Immature natural killer cell (primary cell): ENCODE measurements around the gene ZNF771. TPM values are rescaled to one million over a fixed set of nuclear protein-coding genes. Genes with fewer than 3 reads are reported as not detected.
A peak's percentile ranks its signal among the peaks of the same experiment; 100 is the strongest.

Source experiments
- DNase-seq, 3 donors: peaks; one replicate each; pipeline ENCODE4 v3.0.0; 2022; ENCODE audit warnings: mixed read lengths in 1 of 3
- H3K27ac Mint-ChIP-seq, 6 donors: one replicate each; pipeline ENCODE4 v1.8.0; 2020; ENCODE audit warnings: mixed read lengths in 6 of 6, mild to moderate bottlenecking in 5 of 6, inconsistent platforms in 4 of 6, moderate library complexity in 3 of 6
- H3K27me3 Mint-ChIP-seq, 3 donors: one replicate each; pipeline ENCODE4 v1.8.0; 2020 to 2021; ENCODE audit warnings: low read depth in 3 of 3, mild to moderate bottlenecking in 3 of 3, mixed read lengths in 3 of 3, moderate library complexity in 3 of 3, inconsistent platforms in 1 of 3
- H3K36me3 Mint-ChIP-seq, 3 donors: one replicate each; pipeline ENCODE4 v1.8.0; 2020; ENCODE audit warnings: mixed read lengths in 3 of 3, inconsistent platforms in 2 of 3, mild to moderate bottlenecking in 2 of 3
- H3K4me1 Mint-ChIP-seq, 2 donors: one replicate each; pipeline ENCODE4 v1.8.0; 2020; ENCODE audit warnings: inconsistent platforms in 2 of 2, mild to moderate bottlenecking in 2 of 2, mixed read lengths in 2 of 2, moderate library complexity in 1 of 2
- H3K4me3 Mint-ChIP-seq, 5 donors: one replicate each; pipeline ENCODE4 v1.8.0; 2020; ENCODE audit warnings: mild to moderate bottlenecking in 5 of 5, mixed read lengths in 5 of 5, inconsistent platforms in 3 of 5, moderate library complexity in 3 of 5
- H3K9me3 Mint-ChIP-seq, 6 donors: one replicate each; pipeline ENCODE4 v1.8.0; 2020; ENCODE audit warnings: mild to moderate bottlenecking in 6 of 6, mixed read lengths in 6 of 6, inconsistent platforms in 4 of 6, moderate library complexity in 3 of 6
- polyA plus RNA-seq, 3 donors: library from polyadenylated mRNA; unstranded; fragments of 300-500 nt; fragmentation: Illumina TruSeq; gene quantifications; one replicate each; pipeline ENCODE4 v1.2.3, GENCODE V29; 2021

ZNF771 gene
- 1 to 10 TPM in 2 of 3 donors, not detected in 1; 2.8 to 3.2 TPM for polyA plus RNA-seq

DNA sequence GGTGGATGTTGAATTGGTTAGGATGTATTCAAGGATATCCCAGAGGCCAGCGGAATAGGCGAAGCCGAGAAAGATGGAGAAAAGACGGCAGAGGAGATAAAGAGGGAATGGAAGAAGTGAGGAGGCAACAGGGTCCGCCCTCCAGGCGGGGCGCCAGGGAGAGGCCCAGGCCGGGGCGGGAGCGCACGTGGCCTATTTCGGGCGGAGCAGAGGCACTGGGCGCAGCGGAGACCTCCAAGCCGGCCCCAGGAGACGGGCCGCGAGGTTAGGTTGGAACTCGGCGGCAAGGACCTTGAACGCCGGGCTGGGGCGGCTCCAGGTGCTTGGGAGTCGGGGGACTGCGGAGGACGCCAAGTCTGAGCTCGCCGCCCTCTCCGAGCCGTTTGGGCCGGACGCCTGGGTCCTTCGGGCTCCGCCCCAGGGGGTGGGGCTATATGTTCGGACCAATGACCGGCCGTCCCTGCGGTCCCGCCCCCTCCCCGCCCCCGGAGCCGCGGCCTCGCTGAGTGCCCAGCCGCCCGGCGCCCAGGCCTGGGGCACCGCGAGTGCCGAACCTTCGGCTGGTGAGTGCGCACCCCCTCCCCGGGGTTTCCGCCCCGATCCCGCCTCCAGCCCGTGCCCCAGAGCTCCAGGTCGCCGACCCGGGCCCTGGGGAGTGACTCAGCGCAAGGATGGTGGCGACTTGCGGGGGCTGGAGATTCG lies at the start of gene ZNF771:
Gene ZNF771 (plus strand): TSS at position 505 of the 702 bp plus-strand sequence. CDS start 448 bp downstream, outside the sequence.
- Mint-ChIP-seq H3K4me1 (peaks cover 21 to 22% of the 10 kb centered on the region in 2 donors), H3K27ac (peak within 1 kb of the TSS; percentile 76 to 94 (median 92)), H3K27me3 (peaks cover 0 to 12% (median 0%) of the 10 kb centered on the region in 3 donors), H3K9me3 (no peaks in the 10 kb centered on the region), H3K4me3 (peak within 1 kb of the TSS; percentile 90 to 99 (median 97)), H3K36me3 (peaks cover 0 to 3% (median 0%) of the 10 kb centered on the region in 3 donors)
- DNase-seq: peak; percentile 85 to 89 (median 87)

DNA sequence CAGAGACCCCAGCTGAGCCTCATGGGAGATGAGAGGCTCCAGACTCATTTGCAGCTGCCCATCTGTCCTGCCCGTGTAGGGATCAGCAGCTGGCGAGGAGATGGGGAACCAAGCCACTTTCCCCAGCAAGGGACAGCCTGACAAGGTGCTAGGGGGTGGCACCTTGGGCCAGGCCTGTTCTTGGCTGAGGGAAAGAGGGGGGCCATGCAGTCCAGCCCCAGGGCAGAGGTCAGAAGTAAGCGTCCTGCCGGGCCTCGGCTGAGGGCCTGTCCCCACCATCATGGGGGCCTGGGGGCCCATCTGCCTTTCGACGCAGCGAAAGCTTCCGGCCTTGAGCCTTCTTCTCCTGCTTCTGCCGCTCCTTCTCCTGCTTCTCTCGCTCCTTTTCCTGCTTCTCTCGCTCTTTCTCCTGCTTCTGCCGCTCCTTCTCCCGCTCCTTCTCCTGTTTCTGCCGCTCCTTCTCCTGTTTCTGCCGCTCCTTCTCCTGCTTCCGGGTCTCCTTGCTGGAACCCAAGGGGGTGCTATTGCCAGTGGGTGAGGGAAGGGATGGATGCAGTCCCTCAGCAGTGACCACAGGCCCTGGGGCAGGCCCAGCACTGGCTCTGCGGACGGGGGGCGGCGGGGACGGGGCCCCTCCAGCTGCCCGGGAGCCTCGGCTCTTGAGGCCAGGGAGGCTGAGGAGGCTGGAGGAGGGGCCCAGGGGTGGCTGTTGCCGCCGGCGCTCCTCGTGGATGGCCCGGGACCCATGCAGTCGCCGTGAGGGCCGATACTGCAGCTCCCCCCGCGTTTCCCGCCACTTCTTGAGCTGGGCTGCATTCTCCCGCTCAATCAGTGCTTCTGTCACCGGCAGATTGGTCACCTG lies 49.5 kb upstream of the ZNF771 start:
- Mint-ChIP-seq H3K4me3 (peak overlapping the region in 1 of 5 donors; percentile 43), H3K9me3 (no peaks in the 10 kb centered on the region), H3K36me3 (peaks cover 10 to 25% (median 14%) of the 10 kb centered on the region in 3 donors), H3K27me3 (peaks cover 4 to 14% (median 10%) of the 10 kb centered on the region in 3 donors), H3K27ac (peak overlapping the region in 1 of 6 donors; percentile 71), H3K4me1 (peaks cover 31 to 38% of the 10 kb centered on the region in 2 donors)
- no peak for DNase-seq

DNA sequence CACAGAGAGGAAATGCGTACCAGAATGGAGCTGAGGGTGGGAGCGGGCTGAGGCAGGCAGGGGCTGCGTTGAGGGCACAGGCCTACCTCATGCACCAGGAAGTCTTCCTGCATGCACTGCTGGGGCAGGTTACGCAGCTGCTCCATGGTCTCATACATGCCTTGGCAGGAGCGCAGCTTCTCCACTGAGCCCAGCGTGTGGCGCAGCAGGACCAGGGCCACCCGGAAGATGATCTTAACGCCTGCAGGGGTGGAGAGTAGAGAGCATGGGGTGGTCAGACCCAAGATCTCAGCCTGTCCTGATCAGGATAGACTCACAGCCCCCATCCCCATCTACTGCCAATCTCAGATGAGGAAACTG lies 48.8 kb upstream of the ZNF771 start:
- peaks cover 10 to 26% (median 21%) of the 10 kb centered on the region in 3 donors for H3K36me3 Mint-ChIP-seq
- H3K27me3 Mint-ChIP-seq: peaks cover 4 to 14% (median 10%) of the 10 kb centered on the region in 3 donors
- peaks cover 26 to 35% of the 10 kb centered on the region in 2 donors for H3K4me1 Mint-ChIP-seq
- DNase-seq: no peak
- H3K27ac Mint-ChIP-seq: no peak overlapping the region
- no peaks in the 10 kb centered on the region for H3K9me3 Mint-ChIP-seq
- no peak overlapping the region for H3K4me3 Mint-ChIP-seq

DNA sequence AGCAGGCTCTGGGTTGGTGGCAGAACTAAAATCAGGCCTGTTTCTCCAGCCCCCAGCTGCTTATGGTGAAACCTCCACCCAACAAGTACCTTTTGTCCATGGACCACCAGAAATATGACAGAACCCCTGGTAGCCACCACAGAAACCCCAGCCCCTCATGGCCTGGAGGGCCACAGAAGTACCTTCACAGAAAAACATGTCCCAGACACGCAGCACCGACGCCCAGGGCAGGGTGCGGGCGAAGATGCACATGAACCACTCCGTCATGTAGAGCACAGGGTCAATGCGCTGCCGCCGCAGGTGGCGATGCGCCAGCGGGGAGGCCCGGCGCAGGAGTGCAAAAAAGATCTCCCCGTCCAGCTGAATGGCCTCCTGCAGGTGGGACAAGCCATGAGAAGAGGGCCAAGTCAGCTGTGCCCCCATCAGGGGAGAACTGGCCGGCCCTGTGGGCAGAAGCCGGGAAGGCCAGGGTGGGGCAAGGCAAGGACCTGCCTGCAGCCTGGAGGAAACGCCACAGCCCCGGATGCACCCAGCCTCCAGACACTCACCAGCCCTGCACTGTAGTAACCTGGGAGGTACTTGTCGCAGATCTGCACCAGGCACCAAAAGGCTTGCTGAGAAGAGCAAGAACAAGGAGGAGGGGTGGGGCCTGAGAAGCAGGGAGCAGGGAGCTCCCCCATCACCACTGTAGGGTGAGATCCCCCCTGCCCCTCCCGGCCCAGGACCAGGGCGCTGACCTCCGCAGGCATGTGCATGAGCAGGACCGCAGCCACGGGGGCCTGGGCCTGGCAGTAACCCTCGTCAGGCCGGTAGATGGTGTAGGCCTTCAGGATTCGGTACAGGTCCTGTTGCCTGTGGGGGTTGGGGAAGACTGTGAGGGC lies 48.2 kb upstream of the ZNF771 start:
- Mint-ChIP-seq H3K36me3 (peaks cover 10 to 21% (median 21%) of the 10 kb centered on the region in 3 donors), H3K4me3 (no peak overlapping the region), H3K4me1 (peaks cover 19 to 29% of the 10 kb centered on the region in 2 donors), H3K27me3 (peaks cover 4 to 12% (median 10%) of the 10 kb centered on the region in 3 donors), H3K27ac (no peak overlapping the region), H3K9me3 (no peaks in the 10 kb centered on the region)
- DNase-seq: no peak

DNA sequence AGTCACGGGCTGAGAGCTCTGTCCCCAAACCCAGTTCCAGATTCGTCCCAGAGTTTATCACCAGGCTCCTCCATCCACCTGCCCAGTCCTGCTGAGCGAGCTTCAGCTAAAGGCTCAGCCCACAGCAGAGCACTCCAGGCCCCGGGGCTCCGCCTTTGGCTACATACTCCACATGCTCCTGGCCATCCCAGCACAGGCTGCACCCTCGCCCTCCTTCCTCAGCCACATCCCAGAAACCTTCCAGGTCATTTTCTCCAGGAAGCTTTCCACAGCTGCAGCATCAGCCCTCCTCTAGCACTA lies 47.6 kb upstream of the ZNF771 start:
- no peak for DNase-seq
- no peak overlapping the region for H3K4me3 Mint-ChIP-seq
- H3K27ac Mint-ChIP-seq: peak overlapping the region in 3 of 6 donors; percentile 7 to 33 (median 28)

DNA sequence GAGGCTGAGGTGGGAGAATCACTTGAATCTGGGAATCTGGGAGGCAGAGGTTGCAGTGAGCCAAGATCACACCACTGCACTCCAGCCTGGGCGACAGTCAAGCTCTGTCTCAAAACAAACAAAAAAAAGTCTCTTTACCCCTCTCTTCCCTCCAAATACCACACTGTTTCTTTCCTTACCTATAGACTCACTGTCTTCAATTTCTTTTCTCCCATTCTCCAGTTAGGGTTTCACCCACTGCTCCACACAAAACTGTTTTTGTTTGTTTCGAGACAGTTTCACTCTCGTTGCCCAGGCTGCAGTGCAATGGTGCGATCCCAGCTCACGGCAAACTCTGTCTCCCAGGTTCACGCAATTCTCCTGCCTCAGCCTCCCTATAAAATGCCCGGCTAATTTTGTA lies 46.2 kb upstream of the ZNF771 start:
- H3K9me3 Mint-ChIP-seq: no peaks in the 10 kb centered on the region
- no peak overlapping the region for H3K4me3 Mint-ChIP-seq
- DNase-seq: no peak
- peaks cover 10 to 19% of the 10 kb centered on the region in 2 donors for H3K4me1 Mint-ChIP-seq
- peaks cover 10 to 26% (median 21%) of the 10 kb centered on the region in 3 donors for H3K36me3 Mint-ChIP-seq
- H3K27ac Mint-ChIP-seq: no peak overlapping the region
- peaks cover 0 to 4% (median 0%) of the 10 kb centered on the region in 3 donors for H3K27me3 Mint-ChIP-seq

More for the DNA sequence above, 47.6 kb upstream of the ZNF771 start:
- Mint-ChIP-seq H3K27me3 (peaks cover 4 to 8% (median 7%) of the 10 kb centered on the region in 3 donors), H3K4me1 (peaks cover 16 to 24% of the 10 kb centered on the region in 2 donors), H3K36me3 (peaks cover 10 to 21% (median 21%) of the 10 kb centered on the region in 3 donors), H3K9me3 (no peaks in the 10 kb centered on the region)

DNA sequence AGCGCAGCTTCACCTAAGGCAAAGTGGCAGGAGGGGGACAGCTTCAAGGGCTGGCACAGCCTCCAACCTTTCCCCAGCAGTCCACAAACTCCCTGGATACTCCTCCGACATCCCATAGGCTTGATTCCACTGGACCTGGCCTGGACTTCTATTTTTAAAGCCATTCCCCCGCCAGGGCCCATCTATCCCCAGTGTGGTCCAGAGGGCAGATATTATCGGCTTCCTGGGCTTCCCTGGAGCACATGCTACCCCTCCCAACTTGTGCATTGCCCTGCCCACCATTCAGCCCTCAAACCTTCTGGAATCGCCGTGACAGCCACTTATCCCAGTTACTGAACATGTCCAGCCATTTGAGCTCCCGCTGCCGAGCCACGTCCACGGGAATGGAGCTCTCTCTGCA lies 42.2 kb upstream of the ZNF771 start:
- Mint-ChIP-seq H3K4me3 (no peak overlapping the region), H3K27me3 (peaks cover 0 to 3% (median 0%) of the 10 kb centered on the region in 3 donors), H3K4me1 (peaks cover 35 to 44% of the 10 kb centered on the region in 2 donors), H3K36me3 (peaks cover 8 to 28% (median 16%) of the 10 kb centered on the region in 3 donors), H3K27ac (no peak overlapping the region), H3K9me3 (no peaks in the 10 kb centered on the region)
- DNase-seq: no peak

DNA sequence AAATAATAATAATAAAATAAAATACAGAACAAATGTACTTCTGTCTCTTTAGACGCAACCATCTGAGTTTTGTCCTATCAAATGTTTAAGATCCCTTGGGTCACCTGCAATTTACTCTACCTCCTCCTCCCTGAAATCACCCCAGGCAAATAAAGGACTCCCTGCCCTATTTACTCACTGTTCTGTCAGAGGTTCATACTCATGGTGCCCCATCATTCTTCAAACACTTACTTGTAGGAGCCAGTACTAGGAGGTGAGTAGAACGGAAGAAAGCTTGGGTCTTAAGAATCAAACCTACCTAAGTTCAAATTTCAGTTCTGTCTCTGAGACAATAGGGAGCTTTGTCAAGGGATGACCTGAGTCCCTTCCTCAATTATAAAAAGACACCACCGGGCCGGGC lies 40.9 kb upstream of the ZNF771 start:
- Mint-ChIP-seq H3K4me1 (peaks cover 42 to 48% of the 10 kb centered on the region in 2 donors), H3K27ac (peak overlapping the region in 4 of 6 donors; percentile 14 to 74 (median 56)), H3K4me3 (peak overlapping the region in 1 of 5 donors; percentile 89), H3K9me3 (no peaks in the 10 kb centered on the region), H3K27me3 (peaks cover 3 to 8% (median 4%) of the 10 kb centered on the region in 3 donors), H3K36me3 (peaks cover 4 to 23% (median 12%) of the 10 kb centered on the region in 3 donors)
- no peak for DNase-seq

DNA sequence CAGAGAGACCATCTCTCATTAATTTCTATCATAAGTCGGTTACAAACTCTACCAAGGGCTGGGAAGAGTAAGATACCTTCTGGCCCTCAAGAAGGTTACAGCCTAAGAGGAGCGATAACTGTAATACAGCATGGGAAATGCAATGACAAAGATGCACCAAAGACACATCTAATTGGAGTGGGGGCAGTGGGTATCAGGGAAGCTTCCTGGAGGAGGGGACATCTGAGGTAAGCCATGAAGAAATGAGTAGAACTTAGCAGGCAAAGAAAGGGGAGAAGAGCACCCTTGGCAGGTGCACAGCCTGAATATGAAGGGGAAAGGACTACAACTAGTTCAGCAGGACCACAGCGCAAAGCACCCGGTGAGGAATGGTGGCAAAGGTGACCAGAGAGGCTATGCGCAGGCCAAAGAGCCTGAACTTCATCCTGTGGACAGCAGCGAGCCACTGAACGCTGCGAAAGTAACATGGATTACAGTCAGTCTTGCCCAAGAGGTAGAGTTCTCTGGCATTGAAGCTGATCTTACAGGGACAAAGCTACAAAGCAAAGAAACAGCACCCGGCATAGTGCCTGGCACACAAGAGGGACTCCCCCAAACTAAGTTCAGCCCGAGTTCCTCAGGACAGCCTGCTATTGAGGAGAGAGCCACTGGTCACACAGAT lies 39.9 kb upstream of the ZNF771 start:
- peaks cover 48 to 54% of the 10 kb centered on the region in 2 donors for H3K4me1 Mint-ChIP-seq
- peaks cover 3 to 10% (median 4%) of the 10 kb centered on the region in 3 donors for H3K27me3 Mint-ChIP-seq
- peak overlapping the region; percentile 53 to 88 (median 76) for H3K27ac Mint-ChIP-seq
- peaks cover 1 to 19% (median 9%) of the 10 kb centered on the region in 3 donors for H3K36me3 Mint-ChIP-seq
- no peak for DNase-seq
- no peaks in the 10 kb centered on the region for H3K9me3 Mint-ChIP-seq
- H3K4me3 Mint-ChIP-seq: peak overlapping the region; percentile 88 to 90 (median 89)

DNA sequence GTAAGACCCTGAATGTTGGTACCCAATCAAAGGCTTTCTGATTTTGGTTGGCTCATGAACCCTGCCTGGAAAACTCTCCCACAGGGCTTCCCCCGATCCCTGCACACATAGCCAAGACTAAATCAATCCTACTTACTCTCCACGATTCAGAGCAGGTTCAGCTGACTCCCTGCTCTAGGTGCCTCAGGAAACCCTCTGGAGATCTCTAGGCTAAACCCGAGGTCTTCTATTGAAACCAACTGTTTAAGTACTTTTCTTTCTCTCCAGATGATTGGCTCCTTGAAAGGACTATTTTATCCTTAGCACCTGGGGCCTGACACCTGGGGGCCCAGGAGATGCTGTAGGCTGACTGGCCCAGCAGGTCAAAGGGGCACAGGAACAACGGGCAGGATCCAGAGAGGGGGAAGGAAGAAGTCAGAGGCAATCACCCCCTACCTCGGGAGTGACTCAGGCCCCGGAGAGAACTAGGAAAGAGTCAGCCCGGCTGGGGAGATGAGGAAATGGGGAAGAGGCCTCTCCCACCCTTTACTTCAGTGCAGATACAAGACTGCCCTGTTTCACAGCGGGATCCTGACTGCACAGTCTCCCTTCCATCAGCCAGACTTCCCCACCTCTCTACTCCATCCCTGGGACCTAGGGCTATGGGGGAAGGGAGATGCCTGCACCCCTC lies 39.1 kb upstream of the ZNF771 start:
- Mint-ChIP-seq H3K36me3 (peaks cover 0 to 17% (median 3%) of the 10 kb centered on the region in 3 donors), H3K4me1 (peaks cover 50 to 54% of the 10 kb centered on the region in 2 donors), H3K27me3 (peaks cover 3 to 10% (median 4%) of the 10 kb centered on the region in 3 donors), H3K4me3 (peak overlapping the region; percentile 88 to 90 (median 89)), H3K9me3 (no peaks in the 10 kb centered on the region), H3K27ac (peak overlapping the region; percentile 73 to 91 (median 79))
- DNase-seq: no peak

DNA sequence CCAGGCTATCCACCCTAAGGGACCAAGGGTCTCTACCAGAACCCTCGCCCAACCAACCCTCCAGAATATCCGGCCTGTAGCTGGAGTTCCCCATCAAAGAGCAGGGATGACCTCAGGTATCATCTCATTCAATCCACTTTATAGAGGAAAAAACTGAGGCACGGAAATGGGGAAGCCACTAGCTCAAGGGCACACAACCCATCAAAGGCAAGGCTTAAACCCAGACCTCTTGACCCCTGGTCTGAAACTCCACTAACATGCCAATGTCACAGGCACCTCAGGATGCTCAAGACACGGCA lies 38.7 kb upstream of the ZNF771 start:
- H3K4me1 Mint-ChIP-seq: peaks cover 50 to 54% of the 10 kb centered on the region in 2 donors
- H3K4me3 Mint-ChIP-seq: peak overlapping the region; percentile 88 to 90 (median 89)
- peaks cover 3 to 10% (median 4%) of the 10 kb centered on the region in 3 donors for H3K27me3 Mint-ChIP-seq
- peak overlapping the region; percentile 73 to 91 (median 79) for H3K27ac Mint-ChIP-seq
- H3K9me3 Mint-ChIP-seq: no peaks in the 10 kb centered on the region
- H3K36me3 Mint-ChIP-seq: peaks cover 0 to 14% (median 0%) of the 10 kb centered on the region in 3 donors
- no peak for DNase-seq
